H1 (cell line): ENCODE results near the gene PLCB1. TPM values are rescaled to one million over a fixed set of nuclear protein-coding genes. Genes with fewer than 3 reads are reported as not detected.

Experiments used
- CHD7 ChIP-seq: fragments of 300-600 bp; sonication (generic); IDR thresholded peaks from 2 replicates; pipeline ENCODE4 v1.7.1; 2012; ENCODE audit warnings: low read length, moderate library complexity, mild to moderate bottlenecking, inconsistent platforms; ENCODE audit not compliant: insufficient replicate concordance
- SP1 ChIP-seq: IDR thresholded peaks from 2 replicates; pipeline ENCODE4 v1.6.1; 2011; ENCODE audit warnings: low read depth, low read length
- polyA plus RNA-seq, 7 experiments: library from polyadenylated mRNA; depleted of rRNA in 3 of 7; stranded (reverse) in 5 of 7; unstranded in 2 of 7; fragments of >200 nt in 5 of 7; fragments of 200-250 nt in 2 of 7; gene quantifications; 1 replicate in 5 of 7; 2 replicates in 1 of 7; 4 replicates in 1 of 7; pipeline versions ENCODE4 v1.2.1 to v1.2.3, GENCODE V29; 2011 to 2013; ENCODE audit warnings: missing spikeins in 2 of 7, mixed read lengths in 2 of 7
- total RNA-seq: library from RNA; stranded (reverse); fragmentation: NEBNext Ultra II Directional; extraction: Animal tissue kit (Norgen Biotek cat#: 25700); gene quantifications from 2 replicates; pipeline ENCODE4 v1.2.1, GENCODE V29; 2021

Gene PLCB1
- total and polyA plus RNA-seq, 2 of the 8 experiments (the other 6 are each of a cell fraction or from before 2014, with no cell fraction given) = 2.6 to 9.1 TPM

GRCh38 chr20:8526610-8527009 is 394.5 kb downstream of the PLCB1 start (continued):
- no peak for TF ChIP-seq CHD7
- TF ChIP-seq SP1 = no peak
